ENCODE measurements around the gene ASB4. TPM values are rescaled to one million over a fixed set of nuclear protein-coding genes. Genes with fewer than 3 reads are reported as not detected.

ASB4 gene
- total RNA-seq = not detected in 2 replicates

GRCh38 chr7:95485391-95486123, at the start of gene ASB4:
ASB4 (plus strand) TSS chr7:95485943; CDS start chr7:95485972, 29 bp downstream.

Other genes starting within 250 kb of the ASB4 start
- gene PON1, start 161.4 kb upstream of the ASB4 start, total RNA-seq = not detected in 2 replicates
- gene PON3, start 89.6 kb upstream of the ASB4 start, total RNA-seq = not detected in 2 replicates
- gene PON2, start 50.9 kb upstream of the ASB4 start, total RNA-seq = 56.1 and 65.9 TPM in 2 replicates
- 0.29 and 0.66 TPM in 2 replicates for gene PDK4, start 110.6 kb downstream of the ASB4 start, total RNA-seq

All from smooth muscle cell of trachea (primary cell).